ENCODE results near the gene LTB4R2.

LTB4R2 gene, protein sequence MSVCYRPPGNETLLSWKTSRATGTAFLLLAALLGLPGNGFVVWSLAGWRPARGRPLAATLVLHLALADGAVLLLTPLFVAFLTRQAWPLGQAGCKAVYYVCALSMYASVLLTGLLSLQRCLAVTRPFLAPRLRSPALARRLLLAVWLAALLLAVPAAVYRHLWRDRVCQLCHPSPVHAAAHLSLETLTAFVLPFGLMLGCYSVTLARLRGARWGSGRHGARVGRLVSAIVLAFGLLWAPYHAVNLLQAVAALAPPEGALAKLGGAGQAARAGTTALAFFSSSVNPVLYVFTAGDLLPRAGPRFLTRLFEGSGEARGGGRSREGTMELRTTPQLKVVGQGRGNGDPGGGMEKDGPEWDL

GRCh38 chr14:24309538-24310264 lies at the start of gene LTB4R2:
TSS of gene LTB4R2 (plus strand) at chr14:24310140. CDS start at chr14:24310665, 525 bp downstream.
- no peak for TF ChIP-seq ZNF274 (IDR thresholded peaks at IDR 0.05; ENCODE audit: low read depth, low read length)
- H3K4me3 ChIP-seq (ENCODE audit: low read length): peak within 1 kb of the TSS; percentile 51; the same call in 1 of the 2 replicates

- no peak for TF ChIP-seq ZNF274 (IDR thresholded peaks at IDR 0.05; ENCODE audit: low read depth, low read length)
- no peak overlapping the region for H3K4me3 ChIP-seq (ENCODE audit: low read length)
Observed at GRCh38 chr14:24260780-24261157, 49.2 kb upstream of the LTB4R2 start.

GRCh38 chr14:24261256-24261968 lies 48.5 kb upstream of the LTB4R2 start:
- TF ChIP-seq ZNF274 (IDR thresholded peaks at IDR 0.05; ENCODE audit: low read depth, low read length): no peak
- H3K4me3 ChIP-seq (ENCODE audit: low read length): no peak overlapping the region

DNA sequence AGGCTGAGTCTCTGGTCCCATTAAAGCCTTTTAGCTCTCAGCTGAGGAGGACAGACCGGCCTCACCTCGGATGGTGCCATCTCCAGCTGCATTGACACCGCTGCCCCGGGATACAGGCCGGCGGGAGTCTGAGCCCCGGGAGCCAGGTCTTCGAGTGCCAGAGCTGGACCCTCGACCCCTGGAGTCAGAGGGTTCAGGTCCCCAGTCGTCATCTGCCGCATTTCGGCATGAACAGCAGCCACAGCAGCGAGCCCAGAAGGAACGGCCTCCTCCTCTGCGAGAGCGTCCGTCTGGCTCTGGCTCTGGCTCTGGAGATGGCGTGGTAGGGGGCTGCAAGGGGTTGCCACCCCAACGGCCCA lies 48.0 kb upstream of the LTB4R2 start:
- no peak for TF ChIP-seq ZNF274 (IDR thresholded peaks at IDR 0.05; ENCODE audit: low read depth, low read length)
- H3K4me3 ChIP-seq (ENCODE audit: low read length): no peak overlapping the region

GRCh38 chr14:24262821-24263733 lies 46.9 kb upstream of the LTB4R2 start, which contains the start of gene TGM1:
TSS of gene TGM1 (minus strand) at chr14:24263177. CDS start at chr14:24262352, 825 bp downstream.
- no peak within 1 kb of the TSS for H3K4me3 ChIP-seq (ENCODE audit: low read length)
- no peak for TF ChIP-seq ZNF274 (IDR thresholded peaks at IDR 0.05; ENCODE audit: low read depth, low read length)

DNA sequence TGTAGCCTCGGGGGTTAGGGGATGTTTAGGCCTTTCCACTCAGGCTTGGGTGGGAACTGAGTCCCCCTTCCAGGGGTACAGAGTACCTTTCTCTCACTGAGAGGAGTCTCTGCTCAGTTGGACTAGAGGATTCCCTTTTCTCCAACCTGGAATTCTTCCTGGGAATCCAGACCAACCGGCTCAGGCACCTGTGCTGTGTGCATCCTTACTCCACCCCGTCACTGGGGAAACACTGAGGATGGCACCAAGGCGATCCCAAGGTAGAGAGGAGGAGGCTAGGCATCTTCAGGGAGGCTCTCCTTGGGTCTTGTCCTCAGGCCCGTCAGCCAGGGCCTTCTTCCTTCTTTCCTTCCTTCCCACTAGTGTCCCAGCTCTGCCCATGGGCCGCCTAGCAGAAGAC lies 46.1 kb upstream of the LTB4R2 start:
- no peak overlapping the region for H3K4me3 ChIP-seq (ENCODE audit: low read length)
- no peak for TF ChIP-seq ZNF274 (IDR thresholded peaks at IDR 0.05; ENCODE audit: low read depth, low read length)

GRCh38 chr14:24264298-24264697 lies 45.6 kb upstream of the LTB4R2 start:
- no peak for TF ChIP-seq ZNF274 (IDR thresholded peaks at IDR 0.05; ENCODE audit: low read depth, low read length)
- no peak overlapping the region for H3K4me3 ChIP-seq (ENCODE audit: low read length)

GRCh38 chr14:24266344-24267244 lies 43.3 kb upstream of the LTB4R2 start:
- TF ChIP-seq ZNF274 (IDR thresholded peaks at IDR 0.05; ENCODE audit: low read depth, low read length): no peak
- no peak overlapping the region for H3K4me3 ChIP-seq (ENCODE audit: low read length)

- no peak for TF ChIP-seq ZNF274 (IDR thresholded peaks at IDR 0.05; ENCODE audit: low read depth, low read length)
- no peak overlapping the region for H3K4me3 ChIP-seq (ENCODE audit: low read length)
Observed at GRCh38 chr14:24267516-24267915, 42.4 kb upstream of the LTB4R2 start.

GRCh38 chr14:24268225-24268624 lies 41.7 kb upstream of the LTB4R2 start:
- no peak overlapping the region for H3K4me3 ChIP-seq (ENCODE audit: low read length)
- TF ChIP-seq ZNF274 (IDR thresholded peaks at IDR 0.05; ENCODE audit: low read depth, low read length): no peak

DNA sequence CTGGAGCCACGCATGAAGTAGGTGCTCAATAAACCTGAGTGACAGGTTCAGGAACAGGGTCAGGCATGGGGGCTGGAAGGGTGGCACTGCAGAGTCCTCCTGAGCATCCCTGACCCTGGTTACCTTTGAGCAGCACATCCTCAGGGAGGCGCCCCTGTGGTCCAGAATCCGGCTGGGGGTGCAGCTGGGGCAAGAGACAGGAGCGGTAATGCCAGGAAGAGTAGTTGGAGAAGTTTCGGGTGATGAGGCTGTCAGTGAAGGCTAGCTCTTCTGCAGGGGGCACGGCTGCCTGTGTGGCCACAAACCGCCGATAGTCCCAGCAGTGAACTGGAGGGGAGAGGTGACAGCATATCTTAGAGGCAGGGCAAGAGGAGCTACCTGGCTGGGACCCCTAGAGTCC lies 40.6 kb upstream of the LTB4R2 start:
- no peak for TF ChIP-seq ZNF274 (IDR thresholded peaks at IDR 0.05; ENCODE audit: low read depth, low read length)
- no peak overlapping the region for H3K4me3 ChIP-seq (ENCODE audit: low read length)

GRCh38 chr14:24269910-24270536 lies 39.9 kb upstream of the LTB4R2 start:
- no peak overlapping the region for H3K4me3 ChIP-seq (ENCODE audit: low read length)
- no peak for TF ChIP-seq ZNF274 (IDR thresholded peaks at IDR 0.05; ENCODE audit: low read depth, low read length)
